ENCODE data around the gene MYOCOS.

- TF ChIP-seq POLR2A (IDR thresholded peaks at IDR 0.05; ENCODE audit: borderline replicate concordance, extremely low read depth, insufficient read depth, insufficient read length) (no peak), SIN3A (IDR thresholded peaks at IDR 0.05; ENCODE audit: low read depth) (no peak)
- TF ChIP-seq, protein P1, sequence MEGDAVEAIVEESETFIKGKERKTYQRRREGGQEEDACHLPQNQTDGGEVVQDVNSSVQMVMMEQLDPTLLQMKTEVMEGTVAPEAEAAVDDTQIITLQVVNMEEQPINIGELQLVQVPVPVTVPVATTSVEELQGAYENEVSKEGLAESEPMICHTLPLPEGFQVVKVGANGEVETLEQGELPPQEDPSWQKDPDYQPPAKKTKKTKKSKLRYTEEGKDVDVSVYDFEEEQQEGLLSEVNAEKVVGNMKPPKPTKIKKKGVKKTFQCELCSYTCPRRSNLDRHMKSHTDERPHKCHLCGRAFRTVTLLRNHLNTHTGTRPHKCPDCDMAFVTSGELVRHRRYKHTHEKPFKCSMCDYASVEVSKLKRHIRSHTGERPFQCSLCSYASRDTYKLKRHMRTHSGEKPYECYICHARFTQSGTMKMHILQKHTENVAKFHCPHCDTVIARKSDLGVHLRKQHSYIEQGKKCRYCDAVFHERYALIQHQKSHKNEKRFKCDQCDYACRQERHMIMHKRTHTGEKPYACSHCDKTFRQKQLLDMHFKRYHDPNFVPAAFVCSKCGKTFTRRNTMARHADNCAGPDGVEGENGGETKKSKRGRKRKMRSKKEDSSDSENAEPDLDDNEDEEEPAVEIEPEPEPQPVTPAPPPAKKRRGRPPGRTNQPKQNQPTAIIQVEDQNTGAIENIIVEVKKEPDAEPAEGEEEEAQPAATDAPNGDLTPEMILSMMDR (IDR thresholded peaks at IDR 0.05 in 2 of 3, conservative IDR thresholded peaks at IDR 0.05 in 1 of 3; ENCODE audit: borderline replicate concordance in 1 of 3, insufficient read depth in 1 of 3, low read depth in 2 of 3, low read length in 2 of 3), result no peak
Measured at GRCh38 chr1:171588230-171588629, 33.8 kb upstream of the MYOCOS start.
